OCI-M2 (cell line): ENCODE data around the gene OR5AK2.
"Not testable (repeated sequence)": the region's sequence is repeated elsewhere in the genome, so short reads cannot be mapped to it uniquely, and the experiment has no call there.

Experiments used
- DNase-seq: peaks from one replicate; lab custom pipeline; 2025; ENCODE audit not compliant: unreplicated experiment; lab: John Stamatoyannopoulos, UW

OR5AK2 gene

GRCh38 chr11:56988614-56989013 lies at the start of gene OR5AK2:
Gene OR5AK2 (plus strand): TSS chr11:56988914. CDS start chr11:56988914, 0 bp downstream.
- no peak for DNase-seq

DNA sequence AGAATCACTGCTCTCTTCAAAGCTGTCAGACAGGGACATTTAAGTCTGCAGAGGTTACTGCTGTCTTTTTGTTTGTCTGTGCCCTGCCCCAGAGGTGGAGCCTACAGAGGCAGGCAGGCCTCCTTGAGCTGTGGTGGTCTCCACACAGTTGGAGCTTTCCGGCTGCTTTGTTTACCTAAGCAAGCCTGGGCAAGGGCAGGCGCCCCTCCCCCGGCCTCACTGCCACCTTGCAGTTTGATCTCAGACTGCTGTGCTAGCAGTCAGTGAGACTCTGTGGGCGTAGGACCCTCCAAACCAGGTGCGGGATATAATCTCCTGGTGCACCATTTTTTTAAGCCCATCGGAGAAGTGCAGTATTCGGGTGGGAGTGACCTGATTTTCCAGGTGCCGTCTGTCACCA lies 43.2 kb upstream of the OR5AK2 start:
- not testable (repeated sequence) for DNase-seq

DNA sequence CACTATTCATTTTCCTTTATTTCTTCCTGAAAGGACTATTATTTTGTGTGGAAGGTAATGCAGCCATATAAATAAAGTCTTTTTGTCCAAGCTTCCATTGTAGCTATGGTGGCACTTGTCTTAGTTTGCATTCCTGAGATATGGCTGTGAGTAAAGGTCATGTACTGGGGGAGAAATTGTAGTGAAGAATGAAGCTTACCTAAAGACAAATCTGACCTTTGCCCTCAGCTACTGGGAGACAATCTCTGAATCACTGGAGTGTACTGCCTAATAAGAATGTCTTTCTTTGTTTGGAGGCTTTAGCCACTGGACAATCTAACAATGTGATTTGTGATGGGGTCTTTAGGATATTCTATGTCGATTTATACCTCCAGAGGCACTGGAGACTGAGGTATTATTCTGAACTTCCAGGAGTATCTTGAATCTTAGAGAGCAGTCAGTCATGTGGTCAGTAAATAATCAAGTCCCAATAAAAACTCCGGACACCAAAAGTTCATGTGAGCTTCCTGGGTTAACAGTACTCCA lies 39.7 kb upstream of the OR5AK2 start:
- DNase-seq, result no peak

DNA sequence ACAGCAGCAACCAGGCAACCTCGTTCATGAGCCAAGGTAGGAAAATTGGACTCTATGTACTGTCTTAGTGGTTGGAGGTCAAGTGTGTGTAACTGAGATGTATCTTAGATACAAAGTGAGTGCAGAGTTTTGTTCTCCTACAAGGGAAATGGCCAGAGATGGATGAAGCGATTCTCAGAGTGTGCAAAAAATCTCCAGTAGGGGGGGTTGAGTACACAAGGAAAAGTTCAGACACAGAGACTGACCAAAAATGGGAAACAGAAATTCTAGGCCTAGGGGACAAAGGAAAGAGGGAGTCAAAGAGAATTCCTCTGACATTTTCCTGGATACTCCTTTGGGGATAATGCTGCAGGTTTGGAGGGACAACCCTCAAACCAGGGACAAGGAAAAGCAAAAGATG lies 38.2 kb upstream of the OR5AK2 start:
- DNase-seq, result no peak

GRCh38 chr11:56953907-56954306 lies 34.8 kb upstream of the OR5AK2 start:
- not testable (repeated sequence) for DNase-seq

GRCh38 chr11:56961609-56962008 lies 27.1 kb upstream of the OR5AK2 start:
- DNase-seq, result no peak

DNA sequence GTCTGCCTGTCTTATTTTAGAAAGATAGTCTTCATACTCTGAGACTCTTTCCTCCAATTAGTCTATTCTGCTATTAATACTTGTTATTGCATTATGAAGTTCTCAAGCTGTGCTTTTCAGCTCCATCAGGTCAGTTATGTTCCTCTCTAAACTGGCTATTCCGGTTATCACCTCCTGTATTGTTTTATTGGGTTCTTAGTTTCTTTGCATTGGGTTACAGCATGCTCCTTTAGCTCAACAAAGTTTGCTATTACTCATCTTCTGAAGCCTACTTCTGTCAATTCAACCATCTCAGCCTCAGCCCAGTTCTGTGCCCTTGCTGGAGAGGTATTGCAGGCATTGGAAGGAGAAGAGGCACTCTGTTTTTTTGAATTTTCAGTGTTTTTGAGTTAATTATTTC lies 21.0 kb upstream of the OR5AK2 start:
- DNase-seq, result no peak

GRCh38 chr11:56968524-56968923 lies 20.2 kb upstream of the OR5AK2 start:
- no peak for DNase-seq

GRCh38 chr11:56977314-56977713 lies 11.4 kb upstream of the OR5AK2 start:
- no peak for DNase-seq

- no peak for DNase-seq
Observed at GRCh38 chr11:56990702-56991101, 2.0 kb downstream of the OR5AK2 start.

- no peak for DNase-seq
Observed at GRCh38 chr11:56994532-56994931, 5.8 kb downstream of the OR5AK2 start.

DNA sequence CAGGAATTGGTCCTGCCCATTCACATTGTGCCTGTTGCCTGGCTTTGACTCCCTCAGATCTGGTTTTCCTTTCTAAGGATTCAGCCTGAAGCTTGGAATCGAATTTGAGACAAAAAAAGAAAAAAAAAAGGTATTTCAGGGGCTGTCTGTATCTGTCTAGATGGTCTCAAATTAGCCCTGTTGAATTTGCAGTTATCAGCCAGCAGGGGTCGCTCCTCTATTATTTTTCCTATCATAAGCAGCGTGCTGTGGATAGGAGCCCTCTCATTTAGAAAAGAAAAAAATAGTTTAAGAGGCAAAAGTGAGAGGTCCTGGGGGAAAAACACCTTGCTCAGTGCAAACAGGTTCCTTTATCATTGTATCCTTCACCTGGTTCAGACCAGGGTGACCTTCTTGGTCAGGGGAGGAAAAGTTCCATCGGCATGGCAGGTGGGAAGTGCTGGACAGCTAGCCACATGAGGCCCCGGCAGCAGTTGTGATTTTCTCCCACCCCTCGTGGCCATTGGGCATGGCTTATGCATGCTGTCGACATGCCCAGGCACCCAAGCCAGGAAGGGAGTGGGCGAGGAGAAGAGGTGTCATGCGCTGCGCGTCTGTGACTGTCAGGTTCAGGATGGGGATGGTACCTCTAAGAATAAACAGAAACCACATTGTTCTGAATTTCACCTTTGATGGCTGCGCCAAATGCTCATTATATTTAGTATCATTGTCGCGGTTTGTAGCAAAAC lies 13.1 kb downstream of the OR5AK2 start:
- no peak for DNase-seq

DNA sequence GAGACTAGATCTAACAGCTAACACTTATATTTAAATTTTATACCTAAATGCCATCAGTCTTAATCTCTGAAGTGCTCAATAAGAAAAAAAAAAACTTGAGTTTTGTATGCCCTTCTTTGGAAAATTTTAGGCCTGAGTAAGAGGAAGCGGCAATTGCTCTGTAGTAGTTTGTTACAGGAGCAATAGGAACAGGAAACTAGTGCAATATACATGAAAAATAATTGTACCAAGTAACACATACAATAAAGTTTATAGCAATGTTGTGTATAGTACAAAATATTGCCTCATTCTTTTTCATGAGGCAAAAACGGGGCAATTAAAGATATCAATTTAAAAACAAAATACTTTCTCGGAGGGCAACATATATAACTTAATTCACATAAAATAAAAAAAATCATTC lies 19.7 kb downstream of the OR5AK2 start:
- DNase-seq, result no peak

- DNase-seq, result no peak
Observed at GRCh38 chr11:57015679-57016078, 27.0 kb downstream of the OR5AK2 start.

DNA sequence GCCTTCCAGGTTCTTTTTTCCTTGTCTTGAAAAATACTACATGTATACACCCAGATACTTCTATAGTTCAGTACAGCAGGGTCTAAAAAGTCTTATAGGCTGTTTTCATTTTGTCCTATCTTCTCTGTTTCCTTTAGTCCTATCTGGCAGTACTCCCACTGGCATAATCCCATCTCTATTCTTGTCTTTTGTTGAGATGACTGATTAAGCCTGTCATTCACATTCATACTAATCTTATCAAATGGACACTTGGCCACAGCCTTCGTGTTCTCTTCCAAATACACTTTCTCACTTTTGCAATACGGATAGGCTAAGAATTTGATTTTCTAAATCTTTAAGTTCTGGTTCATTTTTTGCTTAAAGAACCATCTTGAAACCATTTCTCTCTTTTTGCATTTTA lies 42.8 kb downstream of the OR5AK2 start:
- no peak for DNase-seq
